Mucosa of gallbladder (tissue), 1 donor: Measurements from ENCODE around the gene DPEP2NB. TPM values are rescaled to one million over a fixed set of nuclear protein-coding genes. Genes with fewer than 3 reads are reported as not detected.
A peak's percentile ranks its signal among the peaks of the same experiment; 100 is the strongest.
"Not testable (repeated sequence)": the region's sequence is repeated elsewhere in the genome, so short reads cannot be mapped to it uniquely, and the experiment has no call there.

Experiments used
- DNase-seq: peaks from one replicate; pipeline ENCODE4 v3.0.0-alpha.2; 2020; ENCODE audit warnings: low spot score
- total RNA-seq: library from RNA; stranded (reverse); gene quantifications from one replicate; pipeline ENCODE4 v1.2.1, GENCODE V29; 2021
- donor health status: DM: no; HTN: no; CAD: no.

The DPEP2NB gene
- total RNA-seq, 1 donor from 2014 or later, result not detected

DNA sequence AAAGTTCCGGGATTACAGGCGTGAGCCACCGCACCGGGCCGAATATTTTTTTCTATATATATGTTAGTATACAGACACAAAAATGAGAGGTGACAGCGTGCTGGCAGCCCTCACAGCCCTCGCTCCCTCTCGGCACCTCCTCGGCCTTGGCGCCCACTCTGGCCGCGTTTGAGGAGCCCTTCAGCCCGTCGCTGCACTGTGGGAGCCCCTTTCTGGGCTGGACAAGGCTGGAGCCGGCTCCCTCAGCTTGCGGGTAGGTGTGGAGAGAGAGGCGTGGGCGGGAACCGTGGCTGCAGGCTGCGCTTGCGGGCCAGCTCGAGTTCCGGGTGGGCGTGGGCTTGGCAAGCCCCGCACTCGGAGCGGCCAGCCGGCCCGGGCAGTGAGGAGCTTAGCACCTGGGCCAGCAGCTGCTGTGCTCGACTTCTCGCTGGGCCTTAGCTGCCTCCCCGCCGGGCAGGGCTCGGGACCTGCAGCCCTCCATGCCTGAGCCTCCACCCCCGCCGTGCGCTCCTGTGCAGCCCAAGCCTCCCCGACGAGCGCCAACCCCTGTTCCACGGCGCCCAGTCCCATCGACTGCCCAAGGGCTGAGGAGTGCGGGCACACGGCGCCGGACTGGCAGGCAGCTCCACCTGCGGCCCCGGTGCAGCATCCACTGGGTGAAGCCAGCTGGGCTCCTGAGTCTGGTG is 33.6 kb downstream of the DPEP2NB start:
- DNase-seq, result no peak

DNA sequence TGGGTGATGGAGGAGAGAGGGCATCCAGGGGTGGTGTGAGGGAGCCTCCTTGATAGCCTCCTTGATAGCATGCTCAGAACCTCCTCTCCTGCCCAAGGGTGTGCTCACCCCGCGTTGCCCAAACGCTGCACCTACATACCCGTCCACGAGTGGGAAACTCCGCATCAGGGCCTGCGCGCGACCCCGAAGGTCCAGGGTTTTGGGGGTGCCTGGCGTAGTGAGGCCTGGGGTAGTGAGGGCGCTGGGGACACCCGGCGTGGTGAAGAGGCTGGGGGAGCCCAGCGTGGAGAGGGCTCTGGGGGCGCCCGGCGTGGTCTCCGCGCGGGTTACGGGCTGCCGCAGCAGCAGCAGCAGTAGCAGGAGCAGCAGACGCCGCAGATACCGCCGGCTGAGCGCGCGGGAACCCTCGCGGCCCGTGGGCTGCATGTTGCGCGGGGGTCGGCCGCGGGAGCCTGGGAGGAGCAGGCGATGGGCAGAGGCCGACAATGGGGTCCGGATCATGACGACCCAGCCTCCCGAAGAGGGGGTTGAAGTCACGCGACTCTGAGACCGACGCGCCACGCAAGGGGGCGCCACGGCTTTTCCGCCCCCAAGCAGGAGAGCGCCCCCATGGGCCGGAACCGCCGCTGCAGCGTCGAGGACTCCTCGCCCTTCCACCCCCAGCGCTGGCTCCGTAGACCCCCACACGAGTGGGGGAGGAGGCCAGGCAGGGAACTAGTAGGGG is 35.6 kb downstream of the DPEP2NB start, which contains the start of gene DPEP3:
Gene DPEP3 (minus strand): TSS at position 545 of the 724 bp plus-strand sequence. CDS start 119 bp downstream, at position 426.
- no peak for DNase-seq

DNA sequence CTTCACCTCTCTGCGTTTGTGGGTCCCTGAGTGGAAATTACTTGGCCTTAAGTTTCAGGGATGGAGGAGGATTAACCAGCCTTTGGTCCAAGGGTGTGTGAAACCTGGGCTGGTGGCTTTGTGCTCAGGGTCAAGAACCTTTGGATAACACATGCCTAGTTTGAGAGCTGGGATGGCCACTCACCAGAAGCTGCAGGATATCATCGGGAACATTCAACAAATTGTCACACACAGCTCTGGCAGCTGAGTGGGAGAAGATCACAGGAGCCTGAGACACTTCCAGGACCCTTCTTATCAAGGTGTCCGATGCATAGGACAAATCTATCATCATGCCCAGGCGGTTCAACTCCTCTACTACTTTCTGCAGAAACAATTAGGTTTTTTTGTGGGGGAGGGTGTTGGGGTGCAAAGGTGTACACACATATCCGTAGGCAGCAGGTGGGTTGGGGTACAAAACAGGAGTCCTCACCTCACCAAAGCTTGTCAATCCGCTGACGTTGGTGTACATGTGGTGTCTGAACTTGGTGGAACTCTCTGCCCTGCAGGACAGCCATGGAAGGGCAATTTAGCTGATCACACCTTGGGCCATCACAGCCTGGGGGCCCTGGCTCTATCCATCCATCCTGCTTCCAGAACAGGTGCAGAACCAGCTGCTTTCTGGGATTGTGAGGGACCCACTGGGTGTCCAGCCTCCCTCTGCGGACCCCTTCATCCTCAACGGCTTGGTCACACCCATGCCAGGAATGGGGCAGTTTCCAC is 38.1 kb downstream of the DPEP2NB start:
- DNase-seq, result no peak

DNA sequence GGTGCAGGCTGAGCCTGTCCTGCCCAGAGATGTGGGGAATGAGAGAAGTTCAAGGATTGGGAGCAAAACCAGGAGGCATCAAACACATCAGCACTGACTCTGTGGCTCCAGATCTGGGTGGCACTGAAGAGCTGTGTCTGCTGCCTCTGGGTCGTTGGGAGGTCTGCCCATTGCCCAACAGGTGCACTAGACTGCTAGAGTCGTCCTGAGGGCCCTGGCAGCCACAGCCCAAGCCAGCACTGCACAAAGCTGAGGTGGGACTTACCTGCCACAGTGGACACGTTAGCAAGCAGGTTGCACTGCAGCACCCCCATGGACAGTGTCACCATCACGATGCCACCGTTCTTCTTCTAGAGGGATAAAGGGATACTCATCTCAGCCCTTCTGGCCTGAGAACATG is 38.7 kb downstream of the DPEP2NB start:
- no peak for DNase-seq

DNA sequence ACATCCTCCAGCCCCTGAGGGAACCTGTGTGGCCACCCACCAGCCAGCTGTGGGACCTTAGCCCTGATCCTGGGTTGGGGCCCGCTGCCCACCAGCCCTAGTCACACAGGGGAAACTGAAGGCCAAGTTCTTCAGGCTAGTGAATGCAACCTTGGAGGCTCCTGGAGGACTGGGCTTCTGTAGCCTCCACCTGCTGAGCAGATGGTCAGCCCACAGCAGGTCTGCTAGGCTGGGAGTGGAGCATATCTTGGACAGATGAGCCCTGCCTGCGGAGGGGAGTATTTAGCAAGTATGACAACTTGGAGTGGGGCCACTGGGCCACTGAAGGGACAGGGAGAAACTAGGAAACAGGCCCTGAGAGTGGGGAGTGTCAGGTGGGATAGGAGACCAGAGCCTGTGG is 39.5 kb downstream of the DPEP2NB start:
- no peak for DNase-seq

DNA sequence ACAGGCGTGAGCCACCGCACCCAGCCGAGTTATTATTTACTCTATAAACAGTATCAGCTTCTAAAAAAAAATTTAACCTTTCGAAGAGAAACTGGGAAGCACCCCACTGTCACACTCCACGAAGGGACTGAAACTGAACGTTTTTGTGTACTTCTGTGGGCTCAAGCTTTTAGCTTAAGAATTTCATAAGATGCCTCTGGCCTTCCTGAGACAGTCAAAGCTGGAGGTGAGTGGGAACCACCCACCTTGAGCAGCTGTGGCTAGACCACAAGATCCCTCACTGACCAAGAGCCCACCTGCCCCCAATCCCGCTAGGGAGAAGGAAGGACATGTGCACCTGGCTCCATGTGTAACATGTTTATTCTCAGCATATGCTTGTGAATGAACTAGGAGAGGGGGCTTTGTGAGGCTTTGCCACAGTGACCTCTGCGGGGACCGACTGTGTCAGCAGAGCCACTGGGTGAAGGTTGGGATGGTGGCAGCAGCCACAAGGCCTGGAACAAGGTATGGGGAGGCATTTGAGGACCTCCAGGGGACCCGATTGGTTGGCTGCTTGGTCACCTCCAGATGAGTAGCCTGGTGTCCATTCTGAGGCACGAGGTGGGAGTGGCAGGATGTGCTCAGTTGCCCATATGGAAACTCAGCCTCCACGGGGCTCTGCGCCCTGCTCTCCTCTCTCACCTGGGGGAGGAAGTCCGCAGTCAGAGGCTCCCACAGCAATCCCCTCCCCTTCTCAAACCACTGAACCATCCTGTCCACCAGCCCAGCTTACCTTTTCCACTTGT is 40.2 kb downstream of the DPEP2NB start:
- no peak for DNase-seq

DNA sequence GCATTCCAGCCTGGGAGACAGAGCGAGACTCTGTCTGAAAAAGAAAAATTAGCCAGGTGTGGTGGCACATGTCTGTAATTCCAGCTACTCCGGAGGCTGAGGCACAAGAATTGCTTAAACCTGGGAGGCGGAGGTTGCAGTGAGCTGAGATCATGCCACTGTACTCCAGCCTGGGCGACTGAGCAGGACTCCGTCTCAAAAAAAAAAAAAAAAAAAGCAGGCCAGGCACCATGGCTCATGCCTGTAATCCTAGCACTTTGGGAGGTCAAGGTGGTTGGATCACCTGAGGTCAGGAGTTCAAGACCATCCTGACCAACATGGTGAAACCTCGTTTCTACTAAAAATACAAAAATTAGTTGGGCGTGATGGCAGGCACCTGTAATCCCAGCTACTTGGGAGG is 43.4 kb downstream of the DPEP2NB start:
- not testable (repeated sequence) for DNase-seq

DNA sequence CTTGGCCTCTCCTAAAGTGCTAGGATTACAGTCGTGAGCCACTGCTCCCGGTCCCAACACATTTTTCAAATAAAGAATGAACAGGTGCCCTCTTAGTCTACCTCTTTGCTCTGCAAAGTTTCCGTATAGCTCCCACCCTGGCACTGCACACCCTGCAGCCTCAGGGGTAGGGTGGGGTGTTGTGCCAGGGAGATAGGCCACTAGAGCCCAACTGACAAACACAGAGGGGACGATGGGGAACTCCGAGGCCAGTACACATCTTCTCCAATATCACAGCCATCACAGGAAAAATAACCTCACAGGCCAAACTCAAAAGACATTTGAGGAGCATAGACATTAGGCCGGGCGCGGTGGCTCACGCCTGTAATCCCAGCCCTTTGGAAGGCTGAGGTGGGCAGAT is 44.6 kb downstream of the DPEP2NB start:
- DNase-seq, result no peak

DNA sequence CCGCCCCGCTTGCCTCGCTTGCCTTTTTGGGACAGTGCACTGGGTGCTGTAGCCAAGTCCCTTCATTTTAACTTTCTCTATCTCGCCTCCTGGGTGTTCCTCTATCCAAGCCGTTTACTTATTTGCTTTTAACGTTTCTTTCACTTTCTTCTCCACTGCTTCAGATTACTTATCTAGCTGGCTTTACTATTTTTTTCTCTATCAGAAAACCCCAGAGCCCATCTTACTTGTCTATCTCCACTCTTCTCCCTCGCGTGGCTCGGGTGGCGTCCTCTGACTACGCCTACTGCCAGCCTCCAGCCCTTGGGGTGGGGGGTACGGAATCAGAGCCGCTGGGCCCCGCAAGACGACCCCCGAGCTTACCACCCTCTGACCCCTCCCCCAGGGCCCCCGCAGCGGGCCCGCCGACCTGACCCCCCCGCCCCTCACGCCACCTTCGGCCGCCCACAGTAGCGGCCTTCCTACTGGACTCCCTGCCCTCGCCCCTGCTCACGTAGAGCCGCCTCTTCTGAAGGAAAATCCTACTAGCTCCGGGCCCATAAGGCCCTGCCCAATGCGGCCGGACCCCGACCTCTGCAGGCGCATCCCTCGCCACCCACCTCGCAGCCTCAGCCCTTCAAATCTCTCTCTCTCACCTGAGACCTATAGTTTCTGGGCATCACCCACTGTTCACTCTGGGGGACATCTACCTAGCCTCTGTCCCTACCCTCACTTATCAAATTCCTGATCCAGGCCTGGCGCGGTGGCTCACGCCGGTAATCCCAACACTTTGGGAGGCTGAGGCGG is 46.3 kb downstream of the DPEP2NB start:
- DNase-seq, result no peak

DNA sequence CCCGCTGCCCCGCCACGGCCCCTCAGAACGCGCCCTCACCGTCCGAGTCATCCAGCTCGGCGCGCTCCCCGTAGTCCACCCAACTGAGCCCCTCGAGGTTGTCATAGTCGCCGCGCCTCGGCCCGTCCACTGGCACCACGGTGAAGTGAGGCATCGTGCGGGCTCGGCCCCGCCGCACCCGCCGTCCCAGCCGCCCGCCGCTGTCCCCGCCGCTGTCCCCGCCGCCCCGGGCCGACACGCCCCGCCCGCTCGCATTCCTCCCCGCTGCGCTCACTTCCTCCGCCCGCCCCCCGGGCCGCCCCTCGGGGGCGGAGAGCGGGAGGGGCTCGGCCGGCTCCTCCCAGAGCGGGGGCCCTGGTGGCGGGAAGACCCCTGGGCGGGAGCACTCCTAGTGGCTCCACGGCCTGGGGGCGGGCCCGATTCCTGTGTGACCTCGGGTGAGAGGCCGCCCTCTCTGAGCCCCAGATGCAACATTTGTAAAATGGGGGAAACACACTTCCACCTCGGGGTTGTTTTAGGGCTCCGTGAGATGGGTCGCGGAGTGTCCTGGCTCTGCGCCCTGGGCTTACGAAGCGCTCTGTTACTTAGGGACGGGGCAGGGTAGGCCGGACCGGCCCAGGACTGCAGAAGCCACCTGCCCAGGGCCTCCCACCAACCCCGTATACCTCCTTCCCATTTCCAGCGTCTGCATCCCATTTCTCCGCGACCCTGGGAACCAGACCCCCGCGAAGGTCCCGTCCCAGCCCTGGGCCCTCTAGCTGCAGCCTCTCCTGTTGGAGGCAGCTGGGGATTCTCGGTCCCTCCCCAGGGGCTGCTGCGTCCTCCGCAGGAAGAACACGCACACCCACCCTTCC is 47.1 kb downstream of the DPEP2NB start, which contains the start of gene SLC12A4:
Gene SLC12A4 (minus strand): TSS at position 238 of the 854 bp plus-strand sequence. CDS start 84 bp downstream, at position 154.
- DNase-seq, result peak; percentile 71

DNA sequence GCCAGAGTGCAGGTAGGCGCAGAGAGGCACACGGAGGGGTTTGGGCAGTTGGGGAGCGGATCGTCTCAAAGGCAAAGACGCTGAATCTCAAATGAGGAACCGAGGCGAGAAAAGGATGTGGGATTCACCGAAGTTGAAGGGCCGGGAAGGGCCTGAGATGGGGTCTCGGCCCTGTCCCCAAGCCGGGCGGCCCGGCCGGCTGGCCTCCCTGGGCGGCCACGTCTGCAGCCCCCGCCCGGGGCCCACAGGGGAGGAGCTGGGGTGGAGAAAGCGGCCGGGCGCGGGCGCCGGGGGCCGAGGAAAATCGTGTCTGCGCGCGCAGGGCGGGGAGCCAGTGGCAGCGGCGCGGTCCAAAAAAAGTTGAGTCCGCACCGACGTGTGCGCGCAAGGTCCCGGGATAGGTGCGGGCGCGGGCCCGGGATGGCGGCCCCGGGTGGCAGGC is 47.7 kb downstream of the DPEP2NB start:
- DNase-seq, result no peak

DNA sequence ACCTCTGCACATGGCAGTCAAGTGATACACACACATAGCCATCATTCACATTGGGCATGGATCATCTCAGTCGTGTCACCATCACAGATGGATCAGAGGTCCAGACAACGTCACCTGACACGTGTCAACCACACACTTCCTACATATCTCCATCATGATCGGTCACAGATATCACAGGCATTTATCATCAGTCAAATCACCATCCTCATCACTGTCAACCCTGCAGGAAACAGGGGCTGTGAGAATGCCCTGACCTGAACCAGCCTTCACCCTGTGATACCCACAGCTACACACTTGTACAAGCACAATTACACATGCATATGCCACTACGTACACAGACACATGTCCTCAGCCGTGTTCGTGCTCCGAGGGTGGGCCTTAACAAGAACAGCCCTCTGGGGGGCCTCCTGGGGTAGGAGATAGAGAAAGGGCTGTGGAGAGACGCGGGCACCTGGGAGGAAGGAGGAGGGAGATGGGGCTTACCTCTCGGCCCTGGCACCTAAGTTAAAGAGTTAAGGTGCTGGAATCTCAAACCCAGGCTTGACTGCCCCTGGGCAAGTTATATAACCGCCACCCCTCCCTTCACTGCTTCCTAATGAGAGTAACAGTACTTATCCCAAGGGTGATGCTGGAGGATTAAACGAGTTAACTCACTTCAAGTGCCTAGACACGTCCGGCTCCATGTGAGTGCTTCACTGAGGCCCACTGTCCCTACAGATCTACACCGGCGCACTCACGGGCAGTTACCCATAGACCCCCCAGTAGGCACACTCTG is 48.3 kb downstream of the DPEP2NB start:
- DNase-seq, result no peak

DNA sequence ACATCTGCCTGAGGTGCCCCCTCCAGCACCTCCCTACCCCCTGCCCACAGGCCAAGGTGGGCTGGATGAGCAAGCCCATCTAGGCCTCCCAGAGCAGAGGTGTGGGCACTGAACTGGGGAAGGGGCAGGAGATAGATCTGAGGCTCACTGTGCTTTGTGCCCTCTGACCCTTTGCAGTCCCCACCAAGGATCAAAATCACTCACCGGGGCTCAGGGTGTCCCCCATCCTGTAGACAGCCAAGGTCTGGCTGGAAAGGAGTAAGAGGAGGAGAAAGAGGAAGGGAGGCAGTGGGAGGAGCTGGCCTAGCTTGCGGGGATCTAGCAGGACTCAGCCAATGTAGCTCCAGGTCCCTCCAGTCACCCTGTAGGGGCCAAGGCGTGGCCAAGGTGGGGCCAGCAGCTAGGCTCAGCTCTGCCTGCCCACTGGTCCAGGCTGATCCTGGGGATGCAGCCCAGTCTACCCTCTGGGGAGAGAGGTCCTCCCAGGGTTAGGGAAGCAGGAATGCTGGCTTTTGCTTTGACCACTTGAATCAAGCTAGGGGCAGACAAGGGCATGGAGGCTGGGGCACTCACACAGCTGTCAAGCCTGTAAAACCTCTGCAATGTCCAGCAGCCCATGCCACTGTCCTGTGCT is 49.0 kb downstream of the DPEP2NB start:
- DNase-seq, result no peak

DNA sequence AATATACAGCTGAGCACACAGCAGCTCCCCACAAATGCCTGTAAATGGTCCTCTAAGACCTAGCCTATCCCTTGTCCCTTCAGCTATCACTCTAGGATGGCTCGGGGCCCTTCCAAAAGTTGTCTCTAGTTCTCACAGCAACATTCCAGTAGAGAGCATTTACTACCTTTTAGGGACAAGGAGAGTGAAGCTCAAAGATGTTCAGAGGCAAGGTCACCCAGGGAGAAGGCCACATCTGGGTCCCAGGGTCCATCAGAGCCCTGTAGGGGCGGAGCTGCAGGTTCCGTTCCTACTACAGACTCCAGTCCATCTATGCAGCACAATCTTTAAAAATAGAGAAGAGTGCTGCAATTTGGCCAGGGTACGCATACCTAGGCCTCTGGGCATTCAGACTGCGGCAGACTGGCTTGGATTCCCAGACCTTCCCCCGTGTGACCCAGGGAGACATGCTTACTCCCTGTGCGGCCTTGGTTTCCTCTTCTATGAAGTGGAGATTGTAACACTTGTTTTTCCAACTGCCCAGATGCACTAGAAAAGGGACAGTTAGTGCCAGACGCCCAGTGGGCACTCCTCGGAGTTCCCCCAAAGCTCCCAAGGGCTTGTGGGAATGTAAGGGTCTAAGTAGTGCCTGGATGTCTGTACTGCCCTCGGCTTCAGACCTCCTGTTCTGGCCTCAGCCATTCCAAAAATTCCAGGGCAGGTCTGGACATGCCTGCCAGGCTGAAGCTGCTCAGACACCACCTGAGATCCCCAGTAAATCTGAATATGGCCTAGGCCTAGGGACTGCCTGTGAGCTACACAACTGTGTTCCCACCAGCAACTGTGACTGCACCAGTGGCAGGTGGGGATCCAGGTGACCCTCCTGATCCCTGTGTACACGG is 49.8 kb downstream of the DPEP2NB start:
- DNase-seq, result no peak

DNA sequence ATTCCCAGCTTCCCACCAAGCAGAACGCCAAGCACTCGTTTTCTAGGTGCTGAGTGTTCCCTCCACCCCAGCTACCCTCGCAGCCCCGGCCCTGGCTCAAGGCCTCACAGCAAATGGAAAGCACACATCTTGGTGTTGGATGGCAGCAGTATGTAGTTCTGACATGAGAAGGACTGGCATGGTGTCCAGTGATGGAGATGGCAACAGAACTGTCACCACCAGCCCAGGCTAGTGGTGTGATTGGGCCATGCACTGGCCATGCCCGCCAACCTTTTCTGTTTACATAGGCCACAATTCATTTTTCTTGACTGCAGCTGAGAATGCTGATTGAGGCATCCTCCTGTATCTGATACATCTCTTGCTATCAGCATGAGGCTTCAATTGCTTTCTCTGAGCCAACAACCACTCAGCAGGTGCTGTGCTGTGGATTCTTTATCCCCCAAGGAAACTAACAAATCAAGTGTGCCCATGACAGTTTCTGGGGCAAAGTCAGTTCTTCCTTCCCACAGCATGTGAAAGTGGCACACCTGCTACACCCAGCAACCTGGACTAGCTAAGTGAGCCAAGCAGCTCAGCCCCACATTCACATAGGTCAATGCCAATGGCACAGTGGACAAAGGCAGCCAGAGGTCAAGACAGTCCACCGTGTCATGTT is 51.1 kb downstream of the DPEP2NB start:
- no peak for DNase-seq

DNA sequence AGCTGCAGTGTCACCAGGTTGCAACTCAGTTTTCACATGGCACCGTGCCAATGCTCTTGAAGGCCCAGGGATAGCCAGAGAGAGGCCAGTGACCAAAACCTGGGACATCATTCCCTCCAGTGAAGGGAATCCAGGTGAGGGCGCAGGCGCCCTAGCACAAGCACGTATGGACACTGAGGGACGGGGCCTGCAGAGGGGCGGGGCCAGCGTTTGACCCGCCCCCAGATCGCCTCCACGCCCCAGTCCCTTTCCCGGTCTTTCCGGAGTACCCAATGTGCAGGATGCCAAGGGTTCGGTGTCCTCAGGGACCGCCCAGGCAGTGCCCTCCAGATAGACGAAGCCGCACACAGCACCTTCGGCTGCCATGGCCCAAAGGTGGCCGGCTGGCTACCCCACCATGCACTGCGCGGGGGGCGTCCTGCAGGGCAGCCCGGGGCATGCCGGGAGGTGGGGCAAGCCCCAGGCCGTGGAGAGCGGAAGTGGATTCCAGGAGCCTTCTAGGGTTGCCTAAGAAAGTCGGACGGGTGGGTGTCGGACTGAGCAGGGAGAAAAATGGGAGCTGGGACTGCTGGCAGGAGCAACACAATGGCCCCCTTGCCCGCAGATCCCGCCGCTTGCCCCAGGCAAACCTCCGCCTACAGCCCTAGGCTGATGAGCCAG is 51.9 kb downstream of the DPEP2NB start:
- DNase-seq, result no peak
